Adrenal gland (tissue), 12 donors: ENCODE results near the gene ULBP1. TPM values are rescaled to one million over a fixed set of nuclear protein-coding genes. Genes with fewer than 3 reads are reported as not detected.
"Not testable (repeated sequence)": the region's sequence is repeated elsewhere in the genome, so short reads cannot be mapped to it uniquely, and the experiment has no call there.

ENCODE experiments used
- DNase-seq, 7 donors: peaks; one replicate each; pipeline ENCODE4 v3.0.0-alpha.2; 2019 to 2020
- H3K27ac ChIP-seq, 5 donors: fragments of 200-600 bp; sonication (generic) in 4 of 5; 1 replicate in 3 of 5; 2 replicates in 2 of 5; pipeline versions ENCODE4 v1.5.1 to v1.8.0; 2016 to 2020; ENCODE audit warnings: mild to moderate bottlenecking in 1 of 5
- H3K27me3 ChIP-seq: fragments of 200-600 bp; 2 replicates; pipeline ENCODE4 v1.8.0; 2021
- H3K36me3 ChIP-seq, 2 donors: fragments of 200-600 bp; replicated peaks in 1 of 2; 1 replicate in 1 of 2; 2 replicates in 1 of 2; pipeline versions ENCODE4 v1.5.1 to v1.8.0; 2018 to 2022
- H3K4me1 ChIP-seq, 2 donors: fragments of 200-600 bp; replicated peaks in 1 of 2; 1 replicate in 1 of 2; 2 replicates in 1 of 2; pipeline versions ENCODE4 v1.5.1 to v1.8.0; 2018 to 2021
- H3K4me3 ChIP-seq, 4 donors: fragments of 200-600 bp; sonication (generic) in 3 of 4; one replicate each; pipeline ENCODE4 v1.5.1; 2016 to 2018
- H3K9me3 ChIP-seq, 3 donors: fragments of 200-600 bp; sonication (generic) in 1 of 3; replicated peaks in 1 of 3; 1 replicate in 2 of 3; 2 replicates in 1 of 3; pipeline versions ENCODE4 v1.5.1 to v1.8.0; 2016 to 2021
- CTCF ChIP-seq, 6 experiments: fragments of 450-650 bp in 4 of 6; fragments of 200-600 bp in 2 of 6; sonication (generic) in 1 of 6; IDR thresholded peaks; 1 replicate in 5 of 6; 2 replicates in 1 of 6; pipeline versions ENCODE4 v1.5.1 to v1.8.0; 2016 to 2021; ENCODE audit warnings: antibody characterized with exemption in 6 of 6, mild to moderate bottlenecking in 2 of 6, moderate library complexity in 1 of 6
- POLR2A ChIP-seq, 2 donors: fragments of 450-650 bp; IDR thresholded peaks; one replicate each; pipeline ENCODE4 v1.6.1; 2017; ENCODE audit warnings: antibody characterized with exemption in 2 of 2, mild to moderate bottlenecking in 2 of 2, moderate library complexity in 1 of 2
- WGBS, 4 donors: extraction: QIAGEN DNeasy Blood & Tissue Kit in 2 of 4; methylation state at CpG; one replicate each; pipeline versions ENCODE4 v1.1.5 to v1.1.7; 2013 to 2017; 5-methylcytosine and 5-hydroxymethylcytosine counted together
- intact Hi-C, 2 donors: fragments of 100-400 bp; cut with DNase I; formaldehyde crosslinking; loops; one replicate each; pipeline versions ENCODE4 v1.14.1 to v1.15.0; 2022 to 2023
- polyA plus RNA-seq, 3 donors: library from polyadenylated mRNA; stranded (reverse); fragments of 200-250 nt in 2 of 3; fragments of 350-450 nt in 1 of 3; fragmentation: Illumina TruSeq in 1 of 3; extraction: RNeasy Lipid Tissue Mini Kit (QIAGEN cat#74804) in 1 of 3; gene quantifications; one replicate each; pipeline ENCODE4 v1.2.3, GENCODE V29; 2013 to 2014
- total RNA-seq, 9 donors: library from RNA; depleted of rRNA in 4 of 9; stranded (reverse); fragments of >200 nt in 4 of 9; fragments of 120-200 nt in 1 of 9; fragmentation: NEBNext Ultra II Directional in 1 of 9; extraction: Animal tissue kit (Norgen Biotek cat#: 25700) in 1 of 9; gene quantifications; one replicate each; pipeline versions ENCODE4 v1.1.0 to v1.2.4, GENCODE V29; 2013 to 2023
- donor health status: healthy with polysubstance abuse.
- donor health status: Bipolar disorder and iron deficiency.
- donor health status: DM: yes; HTN: yes; CAD: no.
- donor health status: DM: no; HTN: no; CAD: no.
- donor health status: DM: no; HTN: no; CAD: no.
- donor health status: DM: yes; HTN: yes; CAD: no.

Gene ULBP1
- total and polyA plus RNA-seq, 12 donors, result 0.03 to 0.88 (median 0.28) TPM; not detected in 4

GRCh38 chr6:149934249-149935156 lies 29.2 kb upstream of the ULBP1 start:
- Histone ChIP-seq H3K4me3 (no peak overlapping the region), H3K4me1 (peaks cover 0 to 11% of the 10 kb centered on the region in 2 donors), H3K27ac (no peak overlapping the region), H3K27me3 (peaks cover 79% of the 10 kb centered on the region), H3K36me3 (no peaks in the 10 kb centered on the region), H3K9me3 (no peaks in the 10 kb centered on the region)
- DNase-seq, result peak in 6 of 7 donors; percentile 56 to 90 (median 75)
- intact Hi-C loops, result loop anchor here (2.0 to 5.0 kb wide), 2 partner anchors 82 to 83 kb away; no protein-coding TSS in a partner anchor
- 27 to 44% (median 34%) methylated on average over 11 of the region's 11 CpGs for WGBS, 4 donors
- peak; percentile 58 to 90 (median 88) for TF ChIP-seq CTCF (IDR thresholded peaks at IDR 0.05)
- TF ChIP-seq POLR2A (IDR thresholded peaks at IDR 0.05), result no peak

GRCh38 chr6:149935246-149935645 lies 28.5 kb upstream of the ULBP1 start:
- H3K27me3 ChIP-seq, result peaks cover 80% of the 10 kb centered on the region
- whole genome bisulfite sequencing, 4 donors, result 36 to 67% (median 52%) methylated on average over 4 of the region's 4 CpGs
- intact Hi-C loops, result loop anchor here (2.0 to 5.0 kb wide), 2 partner anchors 82 kb away; no protein-coding TSS in a partner anchor

GRCh38 chr6:149935668-149936067 lies 28.1 kb upstream of the ULBP1 start:
- H3K27ac ChIP-seq, result no peak overlapping the region
- DNase-seq, result no peak
- intact Hi-C loops, result loop anchor here (2.0 to 5.0 kb wide), 2 partner anchors 81 to 82 kb away; no protein-coding TSS in a partner anchor
- no peaks in the 10 kb centered on the region for H3K9me3 ChIP-seq
- peaks cover 80% of the 10 kb centered on the region for H3K27me3 ChIP-seq
- 28 to 54% (median 43%) methylated on average over 2 of the region's 2 CpGs for WGBS, 4 donors
- H3K36me3 ChIP-seq, result no peaks in the 10 kb centered on the region
- no peak for TF ChIP-seq POLR2A (IDR thresholded peaks at IDR 0.05)
- TF ChIP-seq CTCF (IDR thresholded peaks at IDR 0.05), result no peak
- no peak overlapping the region for H3K4me3 ChIP-seq
- peaks cover 0 to 11% of the 10 kb centered on the region in 2 donors for H3K4me1 ChIP-seq

More at GRCh38 chr6:149935246-149935645, 28.5 kb upstream of the ULBP1 start:
- Histone ChIP-seq H3K4me1 (peaks cover 0 to 11% of the 10 kb centered on the region in 2 donors), H3K27ac (no peak overlapping the region), H3K4me3 (no peak overlapping the region), H3K9me3 (no peaks in the 10 kb centered on the region), H3K36me3 (no peaks in the 10 kb centered on the region)
- TF ChIP-seq POLR2A (IDR thresholded peaks at IDR 0.05) (no peak), CTCF (IDR thresholded peaks at IDR 0.05) (no peak)
- no peak for DNase-seq

GRCh38 chr6:149936743-149937142 lies 27.0 kb upstream of the ULBP1 start:
- Histone ChIP-seq H3K27me3 (peaks cover 76% of the 10 kb centered on the region), H3K36me3 (no peaks in the 10 kb centered on the region), H3K9me3 (no peaks in the 10 kb centered on the region), H3K4me3 (no peak overlapping the region), H3K4me1 (peaks cover 3 to 21% of the 10 kb centered on the region in 2 donors), H3K27ac (no peak overlapping the region)
- WGBS, 4 donors, result 23 to 60% (median 51%) methylated on average over 2 of the region's 2 CpGs
- no peak for DNase-seq
- no peak for TF ChIP-seq CTCF (IDR thresholded peaks at IDR 0.05)
- TF ChIP-seq POLR2A (IDR thresholded peaks at IDR 0.05), result no peak
- intact Hi-C loops, result loop anchor here in 1 of 2 donors (5.0 kb wide), 1 partner anchor 81 kb away; no protein-coding TSS in a partner anchor

GRCh38 chr6:149938013-149938570 lies 25.7 kb upstream of the ULBP1 start:
- not testable (repeated sequence) for H3K9me3 ChIP-seq, H3K27ac ChIP-seq, H3K36me3 ChIP-seq, DNase-seq
- peaks cover 7 to 27% of the 10 kb centered on the region in 2 donors for H3K4me1 ChIP-seq
- intact Hi-C loops, result loop anchor here in 1 of 2 donors (5.0 kb wide), 1 partner anchor 79 kb away; no protein-coding TSS in a partner anchor
- 1 to 3% (median 2%) methylated on average over 10 to 15 of the region's 20 CpGs for WGBS, 4 donors
- H3K27me3 ChIP-seq, result peaks cover 70% of the 10 kb centered on the region
- H3K4me3 ChIP-seq, result peak overlapping the region in 1 of 4 donors; percentile 65
